HepG2 (cell line): ENCODE data around the gene NBR1. TPM values are rescaled to one million over a fixed set of nuclear protein-coding genes. Genes with fewer than 3 reads are reported as not detected.

Experiments used
- CENPX ChIP-seq: sonication (generic); formaldehyde crosslinking; IDR thresholded peaks from 2 replicates; pipeline ENCODE4 v1.9.0; 2021; ENCODE audit warnings: mild to moderate bottlenecking, missing genetic modification reagents, moderate library complexity
- FOXA3 ChIP-seq: IDR thresholded peaks from 2 replicates; pipeline ENCODE4 v1.6.1; 2016; ENCODE audit warnings: missing genetic modification reagents, missing compliant biosample characterization
- POGZ ChIP-seq: sonication (generic); formaldehyde crosslinking; IDR thresholded peaks from 2 replicates; pipeline ENCODE4 v1.4.0; 2020; ENCODE audit warnings: mild to moderate bottlenecking, missing genetic modification reagents
- RNF219 ChIP-seq: sonication (generic); formaldehyde crosslinking; IDR thresholded peaks from 2 replicates; pipeline ENCODE4 v1.5.0; 2020; ENCODE audit warnings: mild to moderate bottlenecking, missing genetic modification reagents
- SOX6 ChIP-seq, 2 experiments: fragments of 450-650 bp in 1 of 2; sonication (generic) in 1 of 2; formaldehyde crosslinking in 1 of 2; IDR thresholded peaks; 2 replicates each; pipeline versions ENCODE4 v1.4.0 to v1.6.1; 2017 to 2020; ENCODE audit warnings: antibody characterized with exemption in 1 of 2, mild to moderate bottlenecking in 1 of 2, missing genetic modification reagents in 1 of 2
- TOE1 ChIP-seq: sonication (generic); formaldehyde crosslinking; IDR thresholded peaks from 2 replicates; pipeline ENCODE4 v1.4.0; 2020; ENCODE audit warnings: mild to moderate bottlenecking, missing genetic modification reagents
- ZBTB3 ChIP-seq: sonication (generic); formaldehyde crosslinking; IDR thresholded peaks from 2 replicates; pipeline ENCODE4 v1.4.0; 2020; ENCODE audit warnings: low read depth, mild to moderate bottlenecking, moderate library complexity, missing genetic modification reagents, borderline replicate concordance
- ZNF333 ChIP-seq: sonication (generic); formaldehyde crosslinking; IDR thresholded peaks from 2 replicates; pipeline ENCODE4 v1.4.0; 2020; ENCODE audit warnings: mild to moderate bottlenecking, missing genetic modification reagents, borderline replicate concordance
- ZNF605 ChIP-seq: sonication (generic); formaldehyde crosslinking; IDR thresholded peaks from 2 replicates; pipeline ENCODE4 v1.8.0; 2022; ENCODE audit warnings: mild to moderate bottlenecking, missing genetic modification reagents
- ZNF770 ChIP-seq: sonication (generic); formaldehyde crosslinking; IDR thresholded peaks from 2 replicates; pipeline ENCODE4 v1.5.0; 2020; ENCODE audit warnings: mild to moderate bottlenecking, missing genetic modification reagents
- polyA plus RNA-seq, 8 experiments: library from polyadenylated mRNA; depleted of rRNA in 3 of 8; stranded (reverse) in 7 of 8; unstranded in 1 of 8; fragments of >200 nt; fragmentation: Illumina TruSeq in 4 of 8; extraction: Trizol in 4 of 8; gene quantifications; 2 replicates each; pipeline versions ENCODE4 v1.2.1 to v1.2.3, GENCODE V29; 2011 to 2016; ENCODE audit warnings: low read depth in 4 of 8, missing spikeins in 1 of 8, mixed read lengths in 1 of 8; ENCODE audit not compliant: insufficient read depth in 1 of 8
- total RNA-seq, 5 experiments: library from RNA; depleted of rRNA; stranded (reverse); fragments of >200 nt; fragmentation: Illumina TruSeq; extraction: Trizol; gene quantifications; 2 replicates each; pipeline ENCODE4 v1.2.3, GENCODE V29; 2016; ENCODE audit warnings: low read depth in 1 of 5
- TF ChIP-seq, protein P1 (sequence below): IDR thresholded peaks from 2 replicates; pipeline ENCODE4 v1.6.1; 2016
- TF ChIP-seq, protein P2 (sequence below): fragments of 450-650 bp; IDR thresholded peaks from 2 replicates; pipeline ENCODE4 v1.6.1; 2017
- TF ChIP-seq, protein P3 (sequence below): sonication (generic); formaldehyde crosslinking; IDR thresholded peaks from 2 replicates; pipeline ENCODE4 v1.4.0; 2020; ENCODE audit warnings: missing genetic modification reagents, borderline replicate concordance

NBR1 gene
- total and polyA plus RNA-seq, 2 of the 13 experiments (the other 11 are each of a cell fraction or from before 2014, with no cell fraction given): 51.7 to 121 TPM

- TF ChIP-seq, protein P1, sequence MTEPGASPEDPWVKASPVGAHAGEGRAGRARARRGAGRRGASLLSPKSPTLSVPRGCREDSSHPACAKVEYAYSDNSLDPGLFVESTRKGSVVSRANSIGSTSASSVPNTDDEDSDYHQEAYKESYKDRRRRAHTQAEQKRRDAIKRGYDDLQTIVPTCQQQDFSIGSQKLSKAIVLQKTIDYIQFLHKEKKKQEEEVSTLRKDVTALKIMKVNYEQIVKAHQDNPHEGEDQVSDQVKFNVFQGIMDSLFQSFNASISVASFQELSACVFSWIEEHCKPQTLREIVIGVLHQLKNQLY (CRISPR knock-in tag): peak; percentile 10; the same call in 1 of the 2 replicates
- TF ChIP-seq, protein P2, sequence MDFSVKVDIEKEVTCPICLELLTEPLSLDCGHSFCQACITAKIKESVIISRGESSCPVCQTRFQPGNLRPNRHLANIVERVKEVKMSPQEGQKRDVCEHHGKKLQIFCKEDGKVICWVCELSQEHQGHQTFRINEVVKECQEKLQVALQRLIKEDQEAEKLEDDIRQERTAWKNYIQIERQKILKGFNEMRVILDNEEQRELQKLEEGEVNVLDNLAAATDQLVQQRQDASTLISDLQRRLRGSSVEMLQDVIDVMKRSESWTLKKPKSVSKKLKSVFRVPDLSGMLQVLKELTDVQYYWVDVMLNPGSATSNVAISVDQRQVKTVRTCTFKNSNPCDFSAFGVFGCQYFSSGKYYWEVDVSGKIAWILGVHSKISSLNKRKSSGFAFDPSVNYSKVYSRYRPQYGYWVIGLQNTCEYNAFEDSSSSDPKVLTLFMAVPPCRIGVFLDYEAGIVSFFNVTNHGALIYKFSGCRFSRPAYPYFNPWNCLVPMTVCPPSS: no peak
- TF ChIP-seq RNF219 (CRISPR knock-in tag) (no peak), POGZ (peak; percentile 80), ZNF605 (peak; percentile 94), CENPX (CRISPR knock-in tag) (no peak), TOE1 (CRISPR knock-in tag) (no peak), ZNF770 (CRISPR knock-in tag) (no peak), SOX6 (IDR thresholded peaks at IDR 0.05) (no peak), SOX6 (CRISPR knock-in tag; IDR thresholded peaks at IDR 0.05) (no peak; the same call in 1 of the 2 replicates), ZNF333 (peak; percentile 24; the same call in 1 of the 2 replicates), ZBTB3 (CRISPR knock-in tag) (no peak), FOXA3 (CRISPR knock-in tag) (peak; percentile 46; the same call in 1 of the 2 replicates)
- TF ChIP-seq, protein P3, sequence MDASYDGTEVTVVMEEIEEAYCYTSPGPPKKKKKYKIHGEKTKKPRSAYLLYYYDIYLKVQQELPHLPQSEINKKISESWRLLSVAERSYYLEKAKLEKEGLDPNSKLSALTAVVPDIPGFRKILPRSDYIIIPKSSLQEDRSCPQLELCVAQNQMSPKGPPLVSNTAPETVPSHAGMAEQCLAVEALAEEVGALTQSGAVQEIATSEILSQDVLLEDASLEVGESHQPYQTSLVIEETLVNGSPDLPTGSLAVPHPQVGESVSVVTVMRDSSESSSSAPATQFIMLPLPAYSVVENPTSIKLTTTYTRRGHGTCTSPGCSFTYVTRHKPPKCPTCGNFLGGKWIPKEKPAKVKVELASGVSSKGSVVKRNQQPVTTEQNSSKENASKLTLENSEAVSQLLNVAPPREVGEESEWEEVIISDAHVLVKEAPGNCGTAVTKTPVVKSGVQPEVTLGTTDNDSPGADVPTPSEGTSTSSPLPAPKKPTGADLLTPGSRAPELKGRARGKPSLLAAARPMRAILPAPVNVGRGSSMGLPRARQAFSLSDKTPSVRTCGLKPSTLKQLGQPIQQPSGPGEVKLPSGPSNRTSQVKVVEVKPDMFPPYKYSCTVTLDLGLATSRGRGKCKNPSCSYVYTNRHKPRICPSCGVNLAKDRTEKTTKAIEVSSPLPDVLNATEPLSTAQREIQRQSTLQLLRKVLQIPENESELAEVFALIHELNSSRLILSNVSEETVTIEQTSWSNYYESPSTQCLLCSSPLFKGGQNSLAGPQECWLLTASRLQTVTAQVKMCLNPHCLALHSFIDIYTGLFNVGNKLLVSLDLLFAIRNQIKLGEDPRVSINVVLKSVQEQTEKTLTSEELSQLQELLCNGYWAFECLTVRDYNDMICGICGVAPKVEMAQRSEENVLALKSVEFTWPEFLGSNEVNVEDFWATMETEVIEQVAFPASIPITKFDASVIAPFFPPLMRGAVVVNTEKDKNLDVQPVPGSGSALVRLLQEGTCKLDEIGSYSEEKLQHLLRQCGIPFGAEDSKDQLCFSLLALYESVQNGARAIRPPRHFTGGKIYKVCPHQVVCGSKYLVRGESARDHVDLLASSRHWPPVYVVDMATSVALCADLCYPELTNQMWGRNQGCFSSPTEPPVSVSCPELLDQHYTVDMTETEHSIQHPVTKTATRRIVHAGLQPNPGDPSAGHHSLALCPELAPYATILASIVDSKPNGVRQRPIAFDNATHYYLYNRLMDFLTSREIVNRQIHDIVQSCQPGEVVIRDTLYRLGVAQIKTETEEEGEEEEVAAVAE (CRISPR knock-in tag): peak; percentile 92
Observed at GRCh38 chr17:43170766-43171585, at the start of gene NBR1 (continued).
